Measurements from ENCODE around the gene DPH7. TPM values are rescaled to one million over a fixed set of nuclear protein-coding genes. Genes with fewer than 3 reads are reported as not detected.
A peak's percentile ranks its signal among the peaks of the same experiment; 100 is the strongest.

The DPH7 gene
- total and polyA plus RNA-seq, 2 of the 8 experiments (the other 6 are each of a cell fraction or from before 2014, with no cell fraction given), result 44.6 to 45.5 TPM

- H3K18ac ChIP-seq (ENCODE audit: extremely low read depth, low read length), result no peak overlapping the region
- no peak overlapping the region for H3K4ac ChIP-seq (replicated peaks; ENCODE audit: insufficient read length, low read depth, low read length)
- H3K79me2 ChIP-seq (ENCODE audit: control insufficient read depth in 1 of 2, insufficient read depth in 2 of 2, low read length in 2 of 2), result peaks cover 0 to 7% of the 10 kb centered on the region in 2 experiments; a peak in 1 of 4 replicates
- ChIA-PET CTCF (ENCODE audit: partially characterized antibody) (interaction anchor here (0.6 to 1.2 kb wide), 5 partner anchors 19 to 62 kb away, joined by 3 to 4 read pairs (median 3); no protein-coding TSS in a partner anchor), POLR2A (ENCODE audit: partially characterized antibody) (interaction anchor here (0.6 to 1.7 kb wide), 5 partner anchors 16 to 49 kb away, joined by 3 to 6 read pairs (median 3); no protein-coding TSS in a partner anchor)
- H3K27me3 ChIP-seq (replicated peaks in 1 of 4; ENCODE audit: control insufficient read depth in 3 of 4, extremely low read depth in 1 of 4, insufficient read depth in 3 of 4, low read length in 3 of 4), result peaks cover 0 to 5% (median 0%) of the 10 kb centered on the region in 4 experiments; a peak in 1 of 7 replicates
- peaks cover 2% of the 10 kb centered on the region; the same call in 1 of the 2 replicates for H3K23me2 ChIP-seq (ENCODE audit: low read depth, low read length)
- H3K23ac ChIP-seq (ENCODE audit: insufficient read length), result no peak overlapping the region
- H4K20me1 ChIP-seq (replicated peaks in 1 of 2; ENCODE audit: control insufficient read depth in 1 of 2, insufficient read depth in 2 of 2, low read length in 2 of 2), result peaks cover 15 to 30% of the 10 kb centered on the region in 2 experiments
- 90% methylated on average over 6 of the region's 6 CpGs; no CpG with 5 or more reads in 1 of the 2 experiments for WGBS, 2 experiments (ENCODE audit: extremely low coverage in 1 of 2, insufficient coverage in 1 of 2, insufficient read length in 1 of 2, insufficient replicate concordance in 2 of 2, low coverage in 1 of 2, low lambda C conversion rate in 2 of 2, missing lambda C conversion rate in 1 of 2)
- H2BK12ac ChIP-seq (ENCODE audit: low read depth, low read length), result no peak overlapping the region
- no peak for FAIRE-seq
- H3K79me1 ChIP-seq (ENCODE audit: low read depth, low read length), result no peaks in the 10 kb centered on the region; the same call in 1 of the 2 replicates
- peak overlapping the region; percentile 1 for H4K91ac ChIP-seq (replicated peaks; ENCODE audit: insufficient read length, low read length)
- no peak overlapping the region for H3K4me3 ChIP-seq (ENCODE audit: extremely low read depth in 1 of 4, insufficient read depth in 2 of 4, low read depth in 3 of 4, low read length in 4 of 4)
- no peak overlapping the region for H3K56ac ChIP-seq (replicated peaks; ENCODE audit: insufficient read length, low read depth, low read length)
- H3K4me1 ChIP-seq (replicated peaks in 1 of 4; ENCODE audit: control insufficient read depth in 3 of 4, insufficient read depth in 4 of 4, low read length in 3 of 4), result peaks cover 0 to 14% (median 9%) of the 10 kb centered on the region in 4 experiments; a peak in 5 of 7 replicates
- no peak overlapping the region for H2BK5ac ChIP-seq (ENCODE audit: low read depth, low read length)
- no peak overlapping the region for H3K4me2 ChIP-seq (ENCODE audit: insufficient read depth in 1 of 2, low read depth in 2 of 2, low read length in 2 of 2)
- no peak overlapping the region for H2BK20ac ChIP-seq (ENCODE audit: low read length)
- H4K8ac ChIP-seq (ENCODE audit: extremely low read depth, insufficient read depth, low read length), result no peak overlapping the region
- no peak overlapping the region for H2AFZ ChIP-seq (ENCODE audit: low read length)
- H3K36me3 ChIP-seq (ENCODE audit: control insufficient read depth in 2 of 4, insufficient read depth in 4 of 4, low read length in 3 of 4), result peaks cover 0 to 22% (median 4%) of the 10 kb centered on the region in 4 experiments; a peak in 3 of 8 replicates
- no peak overlapping the region for H4K5ac ChIP-seq (ENCODE audit: insufficient read length, low read depth, low read length)
- no peaks in the 10 kb centered on the region for H3K9me3 ChIP-seq (ENCODE audit: insufficient read depth in 2 of 2, low read depth in 1 of 2, low read length in 1 of 2)
- H2BK120ac ChIP-seq (replicated peaks; ENCODE audit: low read depth, low read length), result no peak overlapping the region
- no peak overlapping the region for H2BK15ac ChIP-seq (ENCODE audit: low read length)
- no peak overlapping the region; a peak in 1 of 7 replicates for H3K9ac ChIP-seq (replicated peaks in 1 of 4; ENCODE audit: extremely low read depth in 1 of 4, low read depth in 3 of 4, low read length in 3 of 4)
- no peak overlapping the region for H3K14ac ChIP-seq (ENCODE audit: insufficient read length)
- H2AK5ac ChIP-seq (ENCODE audit: low read depth, low read length), result no peak overlapping the region
- no peak overlapping the region for H3K27ac ChIP-seq (ENCODE audit: low read depth, low read length)
- no peak for DNase-seq (ENCODE audit: low read depth in 1 of 2, low spot score in 2 of 2)
- TF ChIP-seq SP2 (IDR thresholded peaks at IDR 0.05; ENCODE audit: low read length) (no peak), POLR2A (IDR thresholded peaks at IDR 0.05; ENCODE audit: control extremely low read depth in 1 of 2, low read depth in 2 of 2, low read length in 2 of 2) (no peak), CREB1 (IDR thresholded peaks at IDR 0.05) (no peak), EP300 (IDR thresholded peaks at IDR 0.05; ENCODE audit: borderline replicate concordance in 1 of 2, low read depth in 2 of 2, low read length in 2 of 2) (no peak), BACH1 (IDR thresholded peaks at IDR 0.05; ENCODE audit: low read length) (no peak), HDAC2 (IDR thresholded peaks at IDR 0.05; ENCODE audit: borderline replicate concordance in 1 of 2, low read depth in 2 of 2, low read length in 2 of 2) (no peak), SIX5 (IDR thresholded peaks at IDR 0.05; ENCODE audit: low read depth, low read length) (no peak), RBBP5 (IDR thresholded peaks at IDR 0.05; ENCODE audit: borderline replicate concordance, low read depth, low read length) (no peak), ASH2L (IDR thresholded peaks at IDR 0.05; ENCODE audit: low read length) (no peak)
Observed at GRCh38 chr9:137610944-137611343, 32.2 kb upstream of the DPH7 start.
